ENCODE data around the gene NTRK3. TPM values are rescaled to one million over a fixed set of nuclear protein-coding genes. Genes with fewer than 3 reads are reported as not detected.

NTRK3 gene
- total RNA-seq, 1 donor from 2014 or later: 3.2 TPM

GRCh38 chr15:88202231-88202630, 54.3 kb downstream of the NTRK3 start:
- intact Hi-C loops (cut with DNase I): no loop called here
- DNase-seq (no peak), ATAC-seq (ENCODE audit: poor library complexity) (no peak)

GRCh38 chr15:88201207-88201606, 55.3 kb downstream of the NTRK3 start:
- no peak for ATAC-seq (ENCODE audit: poor library complexity)
- intact Hi-C loops (cut with DNase I): no loop called here
- no peak for DNase-seq

- intact Hi-C loops (cut with DNase I): no loop called here
These were observed 59.6 kb downstream of the NTRK3 start for GRCh38 chr15:88196961-88197360.

GRCh38 chr15:88194162-88194561, 62.4 kb downstream of the NTRK3 start:
- DNase-seq (no peak), ATAC-seq (ENCODE audit: poor library complexity) (no peak)
- intact Hi-C loops (cut with DNase I): no loop called here

More at GRCh38 chr15:88196961-88197360, 59.6 kb downstream of the NTRK3 start:
- ATAC-seq (ENCODE audit: poor library complexity): no peak
- no peak for DNase-seq

DNA sequence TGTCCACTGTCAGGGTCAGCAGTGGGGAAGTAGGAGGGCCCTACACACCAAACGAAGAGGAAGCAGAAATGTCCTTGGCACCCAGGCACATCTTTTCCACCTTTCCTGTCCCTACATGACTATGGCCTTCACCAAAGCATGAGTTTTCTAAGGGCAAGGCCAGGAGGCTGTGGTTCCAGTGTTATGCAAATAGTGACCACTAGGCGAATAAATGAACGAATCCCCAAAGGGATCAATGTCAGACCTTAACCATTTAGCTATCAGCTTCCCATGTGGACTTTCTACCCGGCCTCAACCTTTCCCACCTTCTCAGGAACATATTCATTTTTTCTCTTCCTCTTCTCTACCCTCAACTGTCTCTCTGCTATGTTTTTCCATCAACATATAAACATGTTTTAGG, 63.1 kb downstream of the NTRK3 start:
- intact Hi-C loops (cut with DNase I): no loop called here
- ATAC-seq (ENCODE audit: poor library complexity) (no peak), DNase-seq (no peak)

DNA sequence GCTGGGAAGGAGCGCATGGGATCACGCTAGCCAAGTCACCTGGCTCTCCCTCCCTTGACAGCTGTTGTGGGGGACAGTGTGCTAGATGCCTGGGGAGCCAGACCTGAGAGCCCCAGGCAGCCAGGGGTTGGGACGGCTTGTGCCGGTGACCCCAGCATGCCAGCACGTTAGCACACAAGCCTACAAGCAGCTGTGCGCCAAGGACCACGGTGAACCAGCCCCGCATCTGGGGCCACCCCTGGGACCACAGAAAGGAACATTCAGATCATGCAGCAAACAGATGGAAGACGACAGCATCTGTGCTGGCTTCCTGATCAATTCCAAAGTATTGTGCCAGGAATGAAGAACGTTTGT, 64.8 kb downstream of the NTRK3 start:
- ATAC-seq (ENCODE audit: poor library complexity) (no peak), DNase-seq (no peak)
- intact Hi-C loops (cut with DNase I): no loop called here

- intact Hi-C loops (cut with DNase I): no loop called here
- ATAC-seq (ENCODE audit: poor library complexity): no peak
- DNase-seq: no peak
These were observed 66.3 kb downstream of the NTRK3 start for GRCh38 chr15:88190232-88190631.

DNA sequence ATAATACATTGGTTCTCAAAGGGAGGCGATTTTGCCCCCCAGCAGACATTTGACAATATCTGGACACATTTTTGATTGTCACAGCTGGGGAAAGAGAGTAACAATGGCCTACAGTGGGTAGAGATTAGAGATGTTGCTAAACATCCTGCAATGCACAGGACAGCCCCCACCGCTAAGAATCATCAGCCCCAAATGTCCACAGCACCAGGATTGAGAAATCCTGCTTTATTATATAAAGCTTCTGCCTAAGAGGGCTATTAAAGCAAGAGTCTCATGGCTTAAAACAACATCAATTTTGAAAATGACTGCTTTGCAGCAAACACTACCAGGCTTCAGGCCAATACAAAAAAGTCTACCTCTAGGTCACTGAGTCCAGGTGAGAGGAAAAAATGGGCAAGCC, 68.2 kb downstream of the NTRK3 start:
- intact Hi-C loops (cut with DNase I): no loop called here
- DNase-seq (no peak), ATAC-seq (ENCODE audit: poor library complexity) (no peak)

DNA sequence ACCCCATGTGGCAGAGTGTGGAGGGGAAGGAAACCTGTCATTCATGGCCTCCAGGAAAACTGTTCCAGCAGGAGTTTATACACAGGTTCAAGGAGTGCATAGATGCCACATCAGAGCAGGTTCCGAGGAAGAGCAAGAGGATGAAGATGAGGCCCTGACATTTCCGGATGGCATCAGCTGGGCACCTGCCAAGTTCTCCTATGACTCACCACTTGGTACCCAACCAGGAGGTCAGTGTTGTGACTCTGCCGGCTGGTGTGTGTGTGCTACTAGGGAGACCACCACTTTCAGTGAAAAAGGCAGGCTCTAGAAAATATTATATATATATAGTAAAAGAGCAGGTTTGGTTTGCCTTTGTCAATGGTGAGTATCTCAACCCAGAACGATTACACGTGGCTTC, 69.3 kb downstream of the NTRK3 start:
- intact Hi-C loops (cut with DNase I): no loop called here
- no peak for DNase-seq
- ATAC-seq (ENCODE audit: poor library complexity): no peak

DNA sequence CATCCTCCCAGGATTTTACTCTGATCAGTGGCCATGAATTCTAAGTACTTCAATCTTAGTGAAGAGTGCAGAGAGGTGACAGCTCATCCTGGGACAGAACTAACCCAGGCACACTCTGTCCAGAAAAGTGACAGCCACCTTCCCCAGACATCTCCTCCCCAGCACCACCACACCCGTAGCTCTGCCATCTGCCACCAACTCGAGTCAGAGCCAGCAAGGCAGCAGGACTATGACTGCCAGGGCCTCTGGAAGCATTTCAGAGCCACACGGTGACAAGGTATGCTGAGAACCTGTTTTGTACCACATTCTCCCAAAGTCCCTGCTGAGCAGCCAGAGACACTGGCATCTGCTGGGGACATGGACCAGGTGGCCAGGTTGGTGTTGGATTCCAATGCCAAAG, 71.0 kb downstream of the NTRK3 start:
- intact Hi-C loops (cut with DNase I): no loop called here
- DNase-seq (no peak), ATAC-seq (ENCODE audit: poor library complexity) (no peak)

- no peak for ATAC-seq (ENCODE audit: poor library complexity)
- DNase-seq: no peak
- intact Hi-C loops (cut with DNase I): no loop called here
These were observed 74.9 kb downstream of the NTRK3 start for GRCh38 chr15:88181613-88182012.

DNA sequence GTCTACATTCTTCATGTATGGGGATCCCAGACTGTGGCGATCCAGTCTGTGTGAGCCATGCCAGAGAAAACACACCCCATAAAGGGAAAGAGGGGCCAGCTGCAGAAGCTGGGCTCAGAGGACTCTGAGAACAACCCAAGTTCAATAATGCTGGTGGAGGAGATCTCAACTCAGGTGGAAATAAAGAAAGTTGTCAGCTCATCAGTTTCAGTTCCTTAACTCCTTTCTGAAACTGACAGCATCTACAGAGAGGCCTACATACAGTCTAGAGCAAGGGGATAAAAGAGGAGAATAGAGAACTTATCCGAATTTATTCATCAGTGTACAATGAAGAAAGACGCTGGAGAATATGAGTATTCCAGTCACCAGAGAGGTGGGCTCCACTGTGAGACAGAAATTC, 77.0 kb downstream of the NTRK3 start:
- intact Hi-C loops (cut with DNase I): no loop called here
- no peak for ATAC-seq (ENCODE audit: poor library complexity)
- DNase-seq: no peak

DNA sequence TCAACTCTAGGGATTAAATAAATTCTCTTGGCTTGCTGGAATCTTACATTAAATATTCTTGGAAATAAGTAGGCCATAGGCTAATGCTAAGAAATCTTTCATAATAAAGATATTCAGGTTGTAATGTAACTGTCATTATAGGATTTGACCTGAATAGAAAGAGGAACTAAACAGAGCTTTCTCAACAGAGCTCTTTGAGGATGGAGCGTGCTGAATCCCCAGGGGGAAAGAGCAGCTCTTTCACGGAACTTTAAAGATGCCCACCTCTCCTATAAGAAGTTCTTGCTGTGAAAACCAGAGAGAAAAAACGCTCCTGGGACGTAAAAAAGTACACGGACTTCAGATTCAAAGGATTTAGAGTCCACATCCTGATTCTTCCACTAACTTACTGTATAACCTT, 77.9 kb downstream of the NTRK3 start:
- DNase-seq (no peak), ATAC-seq (ENCODE audit: poor library complexity) (no peak)
- intact Hi-C loops (cut with DNase I): no loop called here

GRCh38 chr15:88177451-88177850, 79.1 kb downstream of the NTRK3 start:
- DNase-seq (no peak), ATAC-seq (ENCODE audit: poor library complexity) (no peak)
- intact Hi-C loops (cut with DNase I): no loop called here

GRCh38 chr15:88174571-88174970, 82.0 kb downstream of the NTRK3 start:
- intact Hi-C loops (cut with DNase I): no loop called here
- ATAC-seq (ENCODE audit: poor library complexity) (no peak), DNase-seq (no peak)

- ATAC-seq (ENCODE audit: poor library complexity) (no peak), DNase-seq (no peak)
- intact Hi-C loops (cut with DNase I): no loop called here
These were observed 90.2 kb downstream of the NTRK3 start for GRCh38 chr15:88166082-88166993.

DNA sequence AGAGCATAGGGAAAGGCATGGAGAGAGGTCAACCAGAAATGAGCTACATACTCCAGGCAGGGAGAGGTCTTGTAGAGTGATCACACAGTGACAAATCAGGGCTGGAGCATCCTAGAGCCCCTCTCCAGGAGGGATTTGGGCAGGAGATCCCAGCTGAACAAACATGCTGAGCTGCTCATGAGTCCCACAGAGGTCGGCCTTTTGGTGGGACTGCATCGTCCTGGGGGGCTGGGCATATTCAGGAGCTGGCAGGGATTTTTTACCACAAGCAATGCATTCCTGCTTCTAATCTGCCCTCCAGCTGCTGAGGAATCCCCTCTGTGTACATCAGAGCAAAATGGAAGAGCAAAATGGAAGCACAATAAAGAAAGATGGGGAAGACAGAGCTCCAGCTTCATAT, 94.9 kb downstream of the NTRK3 start:
- no peak for ATAC-seq (ENCODE audit: poor library complexity)
- intact Hi-C loops (cut with DNase I): no loop called here
- no peak for DNase-seq

DNA sequence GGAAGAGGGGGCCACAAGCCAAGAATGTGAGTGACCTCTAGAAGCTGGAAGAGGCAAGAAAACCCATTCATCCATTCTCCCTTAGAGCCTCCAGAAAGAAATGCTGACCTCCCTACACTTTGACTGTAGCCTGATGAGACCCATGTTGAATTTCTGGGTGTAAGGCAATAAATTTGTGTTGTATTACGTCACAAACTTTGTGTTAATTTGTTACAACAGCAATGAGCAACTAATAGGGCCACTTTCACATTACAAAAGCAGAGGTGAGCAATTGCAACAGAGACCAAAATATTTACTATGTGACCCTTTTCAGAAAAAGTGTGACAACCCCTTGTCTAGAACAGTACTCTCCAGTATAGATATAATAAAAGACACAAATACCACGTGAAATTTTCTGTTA, 101.2 kb downstream of the NTRK3 start:
- intact Hi-C loops (cut with DNase I): no loop called here
- no peak for DNase-seq
- no peak for ATAC-seq (ENCODE audit: poor library complexity)

- DNase-seq: no peak
- no peak for ATAC-seq (ENCODE audit: poor library complexity)
- intact Hi-C loops (cut with DNase I): no loop called here
These were observed 103.9 kb downstream of the NTRK3 start for GRCh38 chr15:88152672-88153071.

GRCh38 chr15:88147760-88148159, 108.8 kb downstream of the NTRK3 start:
- ATAC-seq (ENCODE audit: poor library complexity): no peak
- no peak for DNase-seq
- intact Hi-C loops (cut with DNase I): no loop called here
